Endothelial cell of umbilical vein (primary cell): ENCODE measurements around the gene PIM2. TPM values are rescaled to one million over a fixed set of nuclear protein-coding genes. Genes with fewer than 3 reads are reported as not detected.

Experiments used
- BruUV-seq: library from RNA; stranded (reverse); fragments of 400-500 nt; replicated peaks from 2 replicates; lab custom pipeline; 2021; lab: Mats Ljungman, UMichigan
- CTCF ChIA-PET: fragments of 300-600, 350-600 bp; sonication (Branson Sonifier 250); formaldehyde crosslinking; loops from one replicate; lab custom pipeline; 2021; ENCODE audit warnings: antibody characterized with exemption, inconsistent platforms; lab: Charles Lee
- POLR2A ChIA-PET: fragments of 300-600, 350-600 bp; sonication (Branson Sonifier 250); formaldehyde crosslinking; loops from one replicate; lab custom pipeline; 2021; ENCODE audit warnings: antibody characterized with exemption, inconsistent platforms; lab: Charles Lee
- DNase-seq: peaks from one replicate; pipeline ENCODE4 v3.0.0-alpha.2; 2011; ENCODE audit warnings: low read depth, low spot score
- FAIRE-seq: peaks from 2 replicates; lab custom pipeline; 2011; peaks lifted over from hg19 to GRCh38; lab: Jason Lieb, UNC
- H2AFZ ChIP-seq: 2 replicates; pipeline ENCODE4 v1.6.0; 2012; ENCODE audit warnings: low read depth, low read length, control low read depth, inconsistent platforms
- H3K27ac ChIP-seq: 2 replicates; pipeline ENCODE4 v1.5.1; 2011; ENCODE audit warnings: low read depth, mild to moderate bottlenecking, control low read depth, low read length, moderate library complexity; ENCODE audit not compliant: insufficient read depth
- H3K27me3 ChIP-seq, 2 experiments: 2 replicates each; pipeline versions ENCODE4 v1.6.0 to v1.6.1; 2011; ENCODE audit warnings: low read length in 2 of 2, mixed read lengths in 1 of 2; ENCODE audit not compliant: control insufficient read depth in 2 of 2, insufficient read depth in 2 of 2
- H3K36me3 ChIP-seq, 2 experiments: 2 replicates in 1 of 2; 3 replicates in 1 of 2; pipeline ENCODE4 v1.5.1; 2011; ENCODE audit warnings: low read length in 2 of 2, mild to moderate bottlenecking in 1 of 2, moderate library complexity in 1 of 2; ENCODE audit not compliant: control insufficient read depth in 2 of 2, insufficient read depth in 2 of 2; ENCODE audit errors: extremely low read depth in 1 of 2
- H3K4me1 ChIP-seq: 3 replicates; pipeline ENCODE4 v1.5.1; 2011; ENCODE audit warnings: mild to moderate bottlenecking, low read length; ENCODE audit not compliant: control insufficient read depth, insufficient read depth; ENCODE audit errors: extremely low read depth
- H3K4me2 ChIP-seq: 2 replicates; pipeline ENCODE4 v1.6.1; 2011; ENCODE audit warnings: low read length, control low read depth, mixed read lengths; ENCODE audit not compliant: insufficient read depth
- H3K4me3 ChIP-seq, 3 experiments: fragments of 200-600 bp in 1 of 3; sonication (generic), shearing (Covaris generic) in 1 of 3; replicated peaks in 1 of 3; 2 replicates each; pipeline ENCODE4 v1.5.1; 2011 to 2016; ENCODE audit warnings: control low read depth in 3 of 3, low read length in 3 of 3, mild to moderate bottlenecking in 2 of 3, inconsistent platforms in 1 of 3, low read depth in 1 of 3, moderate library complexity in 1 of 3; ENCODE audit not compliant: insufficient read depth in 1 of 3
- H3K79me2 ChIP-seq: 2 replicates; pipeline ENCODE4 v1.6.0; 2012; ENCODE audit warnings: low read length, inconsistent platforms; ENCODE audit not compliant: control insufficient read depth, insufficient read depth
- H3K9ac ChIP-seq: replicated peaks from 2 replicates; pipeline ENCODE3; 2011; ENCODE audit warnings: low read length, control low read depth; ENCODE audit not compliant: insufficient read depth; ENCODE audit errors: extremely low read depth
- H3K9me1 ChIP-seq: replicated peaks from 3 replicates; pipeline ENCODE4 v1.6.0; 2011; ENCODE audit warnings: mild to moderate bottlenecking, low read length; ENCODE audit not compliant: control insufficient read depth, insufficient read depth; ENCODE audit errors: extremely low read depth
- H3K9me3 ChIP-seq: replicated peaks from 2 replicates; pipeline ENCODE4 v1.5.1; 2012; ENCODE audit warnings: low read length, inconsistent platforms; ENCODE audit not compliant: control insufficient read depth, insufficient read depth
- H4K20me1 ChIP-seq: replicated peaks from 2 replicates; pipeline ENCODE3; 2011; ENCODE audit warnings: mild to moderate bottlenecking, low read length; ENCODE audit not compliant: control insufficient read depth, insufficient read depth; ENCODE audit errors: extremely low read depth
- CTCF ChIP-seq, 2 donors: IDR thresholded peaks; 1 replicate in 1 of 2; 2 replicates in 1 of 2; pipeline ENCODE4 v1.5.1; 2011; ENCODE audit warnings: low read length in 2 of 2, mild to moderate bottlenecking in 2 of 2, moderate library complexity in 2 of 2, control low read depth in 1 of 2, inconsistent platforms in 1 of 2, low read depth in 1 of 2; ENCODE audit not compliant: insufficient read depth in 1 of 2; ENCODE audit errors: extremely low read depth in 1 of 2
- EZH2 ChIP-seq: IDR thresholded peaks from 2 replicates; pipeline ENCODE4 v1.6.1; 2012; ENCODE audit warnings: borderline replicate concordance, low read depth, mild to moderate bottlenecking, moderate library complexity, low read length, inconsistent platforms; ENCODE audit not compliant: severe bottlenecking
- FOS ChIP-seq: IDR thresholded peaks from 2 replicates; pipeline ENCODE4 v1.6.1; 2011; ENCODE audit warnings: mild to moderate bottlenecking, low read length, moderate library complexity, borderline replicate concordance; ENCODE audit not compliant: insufficient read depth
- GATA2 ChIP-seq: IDR thresholded peaks from 2 replicates; pipeline ENCODE4 v1.7.0; 2011; ENCODE audit warnings: low read depth, mild to moderate bottlenecking, moderate library complexity, mixed read lengths, low read length; ENCODE audit not compliant: insufficient read length, insufficient read depth
- JUN ChIP-seq: IDR thresholded peaks from 2 replicates; pipeline ENCODE4 v1.6.1; 2011; ENCODE audit warnings: borderline replicate concordance, low read depth; ENCODE audit not compliant: insufficient read length, insufficient read depth
- MAX ChIP-seq: IDR thresholded peaks from 2 replicates; pipeline ENCODE4 v1.6.1; 2011; ENCODE audit not compliant: insufficient read depth, insufficient read length
- MYC ChIP-seq: IDR thresholded peaks from one replicate; pipeline ENCODE4 v1.6.1; 2011; ENCODE audit warnings: mild to moderate bottlenecking, low read depth, low read length
- POLR2A ChIP-seq: IDR thresholded peaks from 2 replicates; pipeline ENCODE4 v1.6.1; 2012; ENCODE audit warnings: low read depth, mild to moderate bottlenecking, control low read depth, low read length
- POLR2AphosphoS5 ChIP-seq: IDR thresholded peaks from 2 replicates; pipeline ENCODE4 v1.6.1; 2012; ENCODE audit warnings: low read depth, mild to moderate bottlenecking, control low read depth, low read length, moderate library complexity; ENCODE audit not compliant: insufficient read depth
- dilution Hi-C: fragments of 300-500 bp; cut with MboI; formaldehyde crosslinking; loops from one replicate; pipeline ENCODE4 v1.15.0; 2019; ENCODE audit warnings: low sequenced_read_pairs; ENCODE audit not compliant: extremely low pct_ligation_motif_present
- intact Hi-C: fragments of 100-400 bp; cut with micrococcal nuclease; formaldehyde crosslinking; loops from one replicate; pipeline ENCODE4 v1.10.0; 2022
- polyA plus RNA-seq, 4 experiments: library from polyadenylated mRNA; depleted of rRNA in 3 of 4; stranded (reverse) in 3 of 4; unstranded in 1 of 4; fragments of >200 nt; gene quantifications; 2 replicates each; pipeline versions ENCODE4 v1.2.1 to v1.2.3, GENCODE V29; 2011 to 2012; ENCODE audit warnings: missing spikeins in 1 of 4
- total RNA-seq: library from RNA; stranded (reverse); gene quantifications from 2 replicates; pipeline ENCODE4 v1.2.3, GENCODE V29; 2021

PIM2 gene
- total and polyA plus RNA-seq, 2 donors (not counting 3 experiments of a cell fraction or from before 2014, with no cell fraction given): 7.4 to 7.5 TPM

GRCh38 chrX:48890934-48891401 is 27.9 kb downstream of the PIM2 start:
- ChIA-PET POLR2A (no interaction called here), CTCF (interaction anchor here (0.6 to 2.4 kb wide), 8 partner anchors 10 to 243 kb away, joined by 3 to 9 read pairs (median 3); partner anchors contain the start of genes HDAC6 and SLC35A2)
- DNase-seq (no peak), FAIRE-seq (peak; percentile 71)
- Histone ChIP-seq H4K20me1 (no peaks in the 10 kb centered on the region), H3K4me2 (peak overlapping the region; percentile 31), H3K9me3 (no peaks in the 10 kb centered on the region), H3K27ac (no peak overlapping the region), H3K9me1 (no peaks in the 10 kb centered on the region), H2AFZ (peak overlapping the region; percentile 59), H3K36me3 (no peaks in the 10 kb centered on the region), H3K4me1 (peaks cover 4% of the 10 kb centered on the region), H3K79me2 (peaks cover 4% of the 10 kb centered on the region), H3K27me3 (no peaks in the 10 kb centered on the region), H3K9ac (no peak overlapping the region), H3K4me3 (peak overlapping the region in 2 of 3 experiments; percentile 46 to 58)
- no peak for TF ChIP-seq MAX
- no peak for TF ChIP-seq MYC
- TF ChIP-seq EZH2: no peak
- no peak for TF ChIP-seq CTCF (IDR thresholded peaks at IDR 0.05; ENCODE audit: extremely low read depth in 1 of 2, insufficient read depth in 1 of 2, low read depth in 1 of 2, low read length in 2 of 2)
- no peak for TF ChIP-seq GATA2
- no peak for TF ChIP-seq FOS
- TF ChIP-seq JUN: no peak
- TF ChIP-seq POLR2A: no peak
- no peak for TF ChIP-seq POLR2AphosphoS5
- intact Hi-C loops: loop anchor here (1.0 to 10.0 kb wide), 3 partner anchors 66 to 374 kb away; partner anchors contain the start of genes FOXP3, OTUD5 and PPP1R3F
- dilution Hi-C loops: no loop called here
- BruUV-seq: no TSS peak
